ENCODE results near the gene THSD7A. TPM values are rescaled to one million over a fixed set of nuclear protein-coding genes. Genes with fewer than 3 reads are reported as not detected.

The THSD7A gene
- total and polyA plus RNA-seq, 7 experiments from 2014 or later = 1.2 to 1.3 TPM; not detected in 5

GRCh38 chr7:11584406-11585031 lies 247.5 kb downstream of the THSD7A start:
- Histone ChIP-seq H3K27me3 (ENCODE audit: control insufficient read depth in 2 of 2, insufficient read depth in 2 of 2, low read length in 2 of 2) (no peaks in the 10 kb centered on the region), H3K36me3 (ENCODE audit: control insufficient read depth in 2 of 3, insufficient read depth in 3 of 3, low read length in 3 of 3) (no peaks in the 10 kb centered on the region), H3K4me1 (ENCODE audit: control insufficient read depth in 2 of 2, insufficient read depth in 2 of 2, low read length in 2 of 2) (no peaks in the 10 kb centered on the region), H3K4me3 (ENCODE audit: low read length) (no peak overlapping the region), H3K27ac (ENCODE audit: low read depth, low read length) (no peak overlapping the region), H3K9me3 (ENCODE audit: control insufficient read depth in 2 of 3, low read length in 3 of 3) (no peaks in the 10 kb centered on the region)
- CTCF ChIA-PET = no interaction called here
- no peaks in the 10 kb centered on the region for H3K27me3 Mint-ChIP-seq
- no peak for ATAC-seq
- H3K4me1 Mint-ChIP-seq = no peaks in the 10 kb centered on the region
- H3K4me3 Mint-ChIP-seq = no peak overlapping the region
- intact Hi-C loops (cut with micrococcal nuclease) = no loop called here
- H3K36me3 Mint-ChIP-seq = no peaks in the 10 kb centered on the region
- POLR2A ChIA-PET = no interaction called here
- no peak for DNase-seq
- H3K9me3 Mint-ChIP-seq = peaks cover 0 to 5% (median 0%) of the 10 kb centered on the region in 11 donors
- no peak overlapping the region for H3K27ac Mint-ChIP-seq

- Histone ChIP-seq H3K4me1 (ENCODE audit: control insufficient read depth in 2 of 2, insufficient read depth in 2 of 2, low read length in 2 of 2) (no peaks in the 10 kb centered on the region), H3K27ac (ENCODE audit: low read depth, low read length) (no peak overlapping the region), H3K4me3 (ENCODE audit: low read length) (no peak overlapping the region), H3K27me3 (ENCODE audit: control insufficient read depth in 2 of 2, insufficient read depth in 2 of 2, low read length in 2 of 2) (no peaks in the 10 kb centered on the region), H3K36me3 (ENCODE audit: control insufficient read depth in 2 of 3, insufficient read depth in 3 of 3, low read length in 3 of 3) (no peaks in the 10 kb centered on the region), H3K9me3 (ENCODE audit: control insufficient read depth in 2 of 3, low read length in 3 of 3) (no peaks in the 10 kb centered on the region)
- intact Hi-C loops (cut with micrococcal nuclease) = no loop called here
- Mint-ChIP-seq H3K4me3 (no peak overlapping the region), H3K4me1 (no peaks in the 10 kb centered on the region), H3K27ac (no peak overlapping the region), H3K9me3 (peaks cover 0 to 2% (median 0%) of the 10 kb centered on the region in 11 donors), H3K36me3 (no peaks in the 10 kb centered on the region), H3K27me3 (no peaks in the 10 kb centered on the region)
- DNase-seq = no peak
- POLR2A ChIA-PET = no interaction called here
- no peak for ATAC-seq
- CTCF ChIA-PET = no interaction called here
Measured at GRCh38 chr7:11579141-11579540, 252.9 kb downstream of the THSD7A start.

GRCh38 chr7:11576310-11576709 lies 255.7 kb downstream of the THSD7A start:
- CTCF ChIA-PET = no interaction called here
- Histone ChIP-seq H3K27me3 (ENCODE audit: control insufficient read depth in 2 of 2, insufficient read depth in 2 of 2, low read length in 2 of 2) (no peaks in the 10 kb centered on the region), H3K9me3 (ENCODE audit: control insufficient read depth in 2 of 3, low read length in 3 of 3) (no peaks in the 10 kb centered on the region), H3K27ac (ENCODE audit: low read depth, low read length) (no peak overlapping the region), H3K36me3 (ENCODE audit: control insufficient read depth in 2 of 3, insufficient read depth in 3 of 3, low read length in 3 of 3) (no peaks in the 10 kb centered on the region), H3K4me3 (ENCODE audit: low read length) (no peak overlapping the region), H3K4me1 (ENCODE audit: control insufficient read depth in 2 of 2, insufficient read depth in 2 of 2, low read length in 2 of 2) (no peaks in the 10 kb centered on the region)
- intact Hi-C loops (cut with micrococcal nuclease) = no loop called here
- H3K4me1 Mint-ChIP-seq = no peaks in the 10 kb centered on the region
- no peak overlapping the region for H3K4me3 Mint-ChIP-seq
- DNase-seq (no peak), ATAC-seq (no peak)
- H3K9me3 Mint-ChIP-seq = peaks cover 0 to 5% (median 0%) of the 10 kb centered on the region in 11 donors
- no peak overlapping the region for H3K27ac Mint-ChIP-seq
- H3K27me3 Mint-ChIP-seq = no peaks in the 10 kb centered on the region
- H3K36me3 Mint-ChIP-seq = no peaks in the 10 kb centered on the region
- POLR2A ChIA-PET = no interaction called here

- no peaks in the 10 kb centered on the region for H3K4me1 Mint-ChIP-seq
- ATAC-seq (no peak), DNase-seq (no peak)
- no peak overlapping the region for H3K4me3 Mint-ChIP-seq
- intact Hi-C loops (cut with micrococcal nuclease) = no loop called here
- Histone ChIP-seq H3K36me3 (ENCODE audit: control insufficient read depth in 2 of 3, insufficient read depth in 3 of 3, low read length in 3 of 3) (no peaks in the 10 kb centered on the region), H3K9me3 (ENCODE audit: control insufficient read depth in 2 of 3, low read length in 3 of 3) (no peaks in the 10 kb centered on the region), H3K4me1 (ENCODE audit: control insufficient read depth in 2 of 2, insufficient read depth in 2 of 2, low read length in 2 of 2) (no peaks in the 10 kb centered on the region), H3K27me3 (ENCODE audit: control insufficient read depth in 2 of 2, insufficient read depth in 2 of 2, low read length in 2 of 2) (no peaks in the 10 kb centered on the region), H3K27ac (ENCODE audit: low read depth, low read length) (no peak overlapping the region), H3K4me3 (ENCODE audit: low read length) (no peak overlapping the region)
- peaks cover 0 to 10% (median 0%) of the 10 kb centered on the region in 11 donors for H3K9me3 Mint-ChIP-seq
- no peak overlapping the region for H3K27ac Mint-ChIP-seq
- ChIA-PET CTCF (no interaction called here), POLR2A (no interaction called here)
- H3K27me3 Mint-ChIP-seq = no peaks in the 10 kb centered on the region
- no peaks in the 10 kb centered on the region for H3K36me3 Mint-ChIP-seq
Measured at GRCh38 chr7:11573128-11573750, 258.8 kb downstream of the THSD7A start.

- no peak for DNase-seq
- H3K9me3 Mint-ChIP-seq = peaks cover 0 to 10% (median under 1%) of the 10 kb centered on the region in 11 donors
- no peaks in the 10 kb centered on the region for H3K27me3 Mint-ChIP-seq
- H3K4me3 Mint-ChIP-seq = no peak overlapping the region
- POLR2A ChIA-PET = no interaction called here
- no peak for ATAC-seq
- Histone ChIP-seq H3K4me3 (ENCODE audit: low read length) (no peak overlapping the region), H3K4me1 (ENCODE audit: control insufficient read depth in 2 of 2, insufficient read depth in 2 of 2, low read length in 2 of 2) (no peaks in the 10 kb centered on the region), H3K9me3 (ENCODE audit: control insufficient read depth in 2 of 3, low read length in 3 of 3) (no peaks in the 10 kb centered on the region), H3K27ac (ENCODE audit: low read depth, low read length) (no peak overlapping the region), H3K36me3 (ENCODE audit: control insufficient read depth in 2 of 3, insufficient read depth in 3 of 3, low read length in 3 of 3) (no peaks in the 10 kb centered on the region), H3K27me3 (ENCODE audit: control insufficient read depth in 2 of 2, insufficient read depth in 2 of 2, low read length in 2 of 2) (no peaks in the 10 kb centered on the region)
- intact Hi-C loops (cut with micrococcal nuclease) = no loop called here
- H3K36me3 Mint-ChIP-seq = no peaks in the 10 kb centered on the region
- H3K4me1 Mint-ChIP-seq = no peaks in the 10 kb centered on the region
- CTCF ChIA-PET = interaction anchor here (0.6 kb wide), 1 partner anchor 414 kb away, joined by 3 read pairs; no protein-coding TSS in a partner anchor
- no peak overlapping the region for H3K27ac Mint-ChIP-seq
Measured at GRCh38 chr7:11570922-11571550, 261.0 kb downstream of the THSD7A start.

- no peak overlapping the region for H3K4me3 ChIP-seq (ENCODE audit: low read length)
- no peak for DNase-seq
- no peaks in the 10 kb centered on the region for H3K27me3 Mint-ChIP-seq
- H3K27me3 ChIP-seq (ENCODE audit: control insufficient read depth in 2 of 2, insufficient read depth in 2 of 2, low read length in 2 of 2) = no peaks in the 10 kb centered on the region
- no peak overlapping the region for H3K4me3 Mint-ChIP-seq
- H3K27ac ChIP-seq (ENCODE audit: low read depth, low read length) = no peak overlapping the region
- no peak overlapping the region for H3K27ac Mint-ChIP-seq
- H3K9me3 ChIP-seq (ENCODE audit: control insufficient read depth in 2 of 3, low read length in 3 of 3) = no peaks in the 10 kb centered on the region
- ChIA-PET POLR2A (no interaction called here), CTCF (no interaction called here)
- H3K36me3 ChIP-seq (ENCODE audit: control insufficient read depth in 2 of 3, insufficient read depth in 3 of 3, low read length in 3 of 3) = no peaks in the 10 kb centered on the region
- peaks cover 0 to 10% (median 1%) of the 10 kb centered on the region in 11 donors for H3K9me3 Mint-ChIP-seq
- no peaks in the 10 kb centered on the region for H3K4me1 ChIP-seq (ENCODE audit: control insufficient read depth in 2 of 2, insufficient read depth in 2 of 2, low read length in 2 of 2)
- no peak for ATAC-seq
- H3K4me1 Mint-ChIP-seq = no peaks in the 10 kb centered on the region
- intact Hi-C loops (cut with micrococcal nuclease) = no loop called here
- H3K36me3 Mint-ChIP-seq = no peaks in the 10 kb centered on the region
Measured at GRCh38 chr7:11570205-11570604, 261.8 kb downstream of the THSD7A start.

GRCh38 chr7:11567571-11567970 lies 264.4 kb downstream of the THSD7A start:
- Mint-ChIP-seq H3K27ac (no peak overlapping the region), H3K9me3 (peaks cover 0 to 5% (median 1%) of the 10 kb centered on the region in 11 donors), H3K27me3 (no peaks in the 10 kb centered on the region), H3K36me3 (no peaks in the 10 kb centered on the region), H3K4me1 (no peaks in the 10 kb centered on the region), H3K4me3 (no peak overlapping the region)
- Histone ChIP-seq H3K36me3 (ENCODE audit: control insufficient read depth in 2 of 3, insufficient read depth in 3 of 3, low read length in 3 of 3) (no peaks in the 10 kb centered on the region), H3K9me3 (ENCODE audit: control insufficient read depth in 2 of 3, low read length in 3 of 3) (no peaks in the 10 kb centered on the region), H3K27me3 (ENCODE audit: control insufficient read depth in 2 of 2, insufficient read depth in 2 of 2, low read length in 2 of 2) (no peaks in the 10 kb centered on the region), H3K4me1 (ENCODE audit: control insufficient read depth in 2 of 2, insufficient read depth in 2 of 2, low read length in 2 of 2) (no peaks in the 10 kb centered on the region), H3K4me3 (ENCODE audit: low read length) (no peak overlapping the region), H3K27ac (ENCODE audit: low read depth, low read length) (no peak overlapping the region)
- DNase-seq (no peak), ATAC-seq (no peak)
- POLR2A ChIA-PET = no interaction called here
- intact Hi-C loops (cut with micrococcal nuclease) = no loop called here
- CTCF ChIA-PET = no interaction called here
